Effector memory CD4-positive, alpha-beta T cell (primary cell): ENCODE measurements around the gene COL21A1.

Experiments
- DNase-seq, 3 donors: peaks; one replicate each; pipeline ENCODE4 v3.0.0-alpha.2; 2020
- H3K27ac ChIP-seq: 2 replicates; pipeline ENCODE4 v1.7.0; 2013; ENCODE audit warnings: mild to moderate bottlenecking, low read length, moderate library complexity; ENCODE audit not compliant: insufficient read depth, poor library complexity, severe bottlenecking
- H3K27me3 ChIP-seq: replicated peaks from 2 replicates; pipeline ENCODE4 v1.7.0; 2013; ENCODE audit warnings: mild to moderate bottlenecking, low read length; ENCODE audit not compliant: insufficient read depth, control insufficient read depth, poor library complexity, severe bottlenecking
- H3K36me3 ChIP-seq: 2 replicates; pipeline ENCODE4 v1.7.0; 2013; ENCODE audit warnings: mild to moderate bottlenecking, low read length, moderate library complexity; ENCODE audit not compliant: control insufficient read depth, insufficient read depth
- H3K4me1 ChIP-seq: 2 replicates; pipeline ENCODE4 v1.7.0; 2013; ENCODE audit warnings: low read length, mild to moderate bottlenecking; ENCODE audit not compliant: control insufficient read depth, insufficient read depth, poor library complexity, severe bottlenecking
- H3K4me3 ChIP-seq: 2 replicates; pipeline ENCODE4 v1.7.0; 2013; ENCODE audit warnings: low read length, low read depth, mild to moderate bottlenecking; ENCODE audit not compliant: insufficient read depth, poor library complexity, severe bottlenecking
- H3K9me3 ChIP-seq: 2 replicates; pipeline ENCODE4 v1.7.0; 2013; ENCODE audit warnings: mild to moderate bottlenecking, low read length, moderate library complexity; ENCODE audit not compliant: control insufficient read depth

Gene COL21A1

GRCh38 chr6:56199956-56200355 lies 47.4 kb downstream of the COL21A1 start:
- no peak overlapping the region for H3K27ac ChIP-seq
- H3K9me3 ChIP-seq = no peaks in the 10 kb centered on the region
- H3K36me3 ChIP-seq = no peaks in the 10 kb centered on the region
- H3K4me1 ChIP-seq = no peaks in the 10 kb centered on the region
- H3K4me3 ChIP-seq = no peak overlapping the region
- H3K27me3 ChIP-seq = no peaks in the 10 kb centered on the region
- DNase-seq = no peak

- Histone ChIP-seq H3K9me3 (no peaks in the 10 kb centered on the region), H3K27ac (no peak overlapping the region), H3K27me3 (no peaks in the 10 kb centered on the region), H3K36me3 (no peaks in the 10 kb centered on the region), H3K4me3 (no peak overlapping the region), H3K4me1 (no peaks in the 10 kb centered on the region)
- DNase-seq = no peak
These were observed 53.5 kb downstream of the COL21A1 start for GRCh38 chr6:56193846-56194245.

- no peak for DNase-seq
- no peak overlapping the region for H3K27ac ChIP-seq
- no peaks in the 10 kb centered on the region for H3K9me3 ChIP-seq
- H3K4me3 ChIP-seq = no peak overlapping the region
- no peaks in the 10 kb centered on the region for H3K4me1 ChIP-seq
- H3K36me3 ChIP-seq = no peaks in the 10 kb centered on the region
- H3K27me3 ChIP-seq = no peaks in the 10 kb centered on the region
These were observed 59.0 kb downstream of the COL21A1 start for GRCh38 chr6:56188429-56188828.

GRCh38 chr6:56187686-56188085 lies 59.7 kb downstream of the COL21A1 start:
- Histone ChIP-seq H3K4me3 (no peak overlapping the region), H3K36me3 (no peaks in the 10 kb centered on the region), H3K27ac (no peak overlapping the region), H3K4me1 (no peaks in the 10 kb centered on the region), H3K9me3 (no peaks in the 10 kb centered on the region), H3K27me3 (no peaks in the 10 kb centered on the region)
- no peak for DNase-seq

- DNase-seq = no peak
- Histone ChIP-seq H3K36me3 (no peaks in the 10 kb centered on the region), H3K9me3 (peaks cover 5% of the 10 kb centered on the region), H3K27ac (no peak overlapping the region), H3K4me1 (no peaks in the 10 kb centered on the region), H3K4me3 (no peak overlapping the region), H3K27me3 (no peaks in the 10 kb centered on the region)
These were observed 70.6 kb downstream of the COL21A1 start for GRCh38 chr6:56176741-56177140.

GRCh38 chr6:56173228-56173627 lies 74.2 kb downstream of the COL21A1 start:
- no peaks in the 10 kb centered on the region for H3K4me1 ChIP-seq
- H3K27ac ChIP-seq = no peak overlapping the region
- no peak overlapping the region for H3K4me3 ChIP-seq

GRCh38 chr6:56172144-56172543 lies 75.2 kb downstream of the COL21A1 start:
- DNase-seq = no peak
- Histone ChIP-seq H3K27ac (no peak overlapping the region), H3K27me3 (no peaks in the 10 kb centered on the region), H3K36me3 (no peaks in the 10 kb centered on the region), H3K4me3 (no peak overlapping the region), H3K9me3 (peaks cover 5% of the 10 kb centered on the region), H3K4me1 (no peaks in the 10 kb centered on the region)

More at GRCh38 chr6:56173228-56173627, 74.2 kb downstream of the COL21A1 start:
- DNase-seq = no peak
- Histone ChIP-seq H3K36me3 (no peaks in the 10 kb centered on the region), H3K27me3 (no peaks in the 10 kb centered on the region), H3K9me3 (peaks cover 5% of the 10 kb centered on the region)

GRCh38 chr6:56169366-56169765 lies 78.0 kb downstream of the COL21A1 start:
- Histone ChIP-seq H3K4me3 (no peak overlapping the region), H3K27me3 (no peaks in the 10 kb centered on the region), H3K9me3 (peaks cover 5% of the 10 kb centered on the region), H3K4me1 (no peaks in the 10 kb centered on the region), H3K36me3 (no peaks in the 10 kb centered on the region), H3K27ac (no peak overlapping the region)
- no peak for DNase-seq

- no peak for DNase-seq
- Histone ChIP-seq H3K4me3 (no peak overlapping the region), H3K27me3 (no peaks in the 10 kb centered on the region), H3K27ac (no peak overlapping the region), H3K36me3 (no peaks in the 10 kb centered on the region), H3K4me1 (no peaks in the 10 kb centered on the region), H3K9me3 (peaks cover 5% of the 10 kb centered on the region)
These were observed 78.8 kb downstream of the COL21A1 start for GRCh38 chr6:56168596-56168995.

GRCh38 chr6:56162081-56162480 lies 85.3 kb downstream of the COL21A1 start:
- Histone ChIP-seq H3K4me1 (no peaks in the 10 kb centered on the region), H3K36me3 (no peaks in the 10 kb centered on the region), H3K4me3 (no peak overlapping the region), H3K9me3 (no peaks in the 10 kb centered on the region), H3K27ac (no peak overlapping the region), H3K27me3 (no peaks in the 10 kb centered on the region)
- DNase-seq = no peak

- DNase-seq = no peak
- H3K27ac ChIP-seq = no peak overlapping the region
- no peaks in the 10 kb centered on the region for H3K4me1 ChIP-seq
- H3K36me3 ChIP-seq = no peaks in the 10 kb centered on the region
- no peaks in the 10 kb centered on the region for H3K27me3 ChIP-seq
- H3K4me3 ChIP-seq = no peak overlapping the region
- no peaks in the 10 kb centered on the region for H3K9me3 ChIP-seq
These were observed 86.9 kb downstream of the COL21A1 start for GRCh38 chr6:56160489-56160888.
